ENCODE results near the gene DACT2.
"Not testable (repeated sequence)": the region's sequence is repeated elsewhere in the genome, so short reads cannot be mapped to it uniquely, and the experiment has no call there.

The DACT2 gene

GRCh38 chr6:168282985-168283685, 36.4 kb downstream of the DACT2 start:
- DNase-seq (ENCODE audit: low spot score): no peak

DNA sequence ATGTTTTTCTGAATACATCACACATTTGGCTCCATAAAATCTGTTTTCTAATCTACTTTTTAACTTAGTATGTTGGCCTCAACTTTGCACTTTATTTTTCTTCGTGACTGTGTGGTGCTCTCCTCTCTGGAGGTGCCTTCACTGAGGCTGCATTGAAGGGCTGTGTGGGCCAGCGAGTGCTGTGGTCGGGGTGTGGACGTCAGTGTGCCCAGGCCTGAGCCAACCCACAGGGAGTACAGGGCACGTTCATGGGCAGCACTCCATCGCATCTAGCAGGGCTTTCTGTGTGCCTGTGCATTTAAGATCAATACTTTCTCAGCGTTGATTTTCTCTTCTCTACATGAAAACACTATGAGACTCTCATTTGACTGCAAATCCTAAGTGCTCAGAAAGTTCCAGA, 37.8 kb downstream of the DACT2 start:
- DNase-seq (ENCODE audit: low spot score): no peak

DNA sequence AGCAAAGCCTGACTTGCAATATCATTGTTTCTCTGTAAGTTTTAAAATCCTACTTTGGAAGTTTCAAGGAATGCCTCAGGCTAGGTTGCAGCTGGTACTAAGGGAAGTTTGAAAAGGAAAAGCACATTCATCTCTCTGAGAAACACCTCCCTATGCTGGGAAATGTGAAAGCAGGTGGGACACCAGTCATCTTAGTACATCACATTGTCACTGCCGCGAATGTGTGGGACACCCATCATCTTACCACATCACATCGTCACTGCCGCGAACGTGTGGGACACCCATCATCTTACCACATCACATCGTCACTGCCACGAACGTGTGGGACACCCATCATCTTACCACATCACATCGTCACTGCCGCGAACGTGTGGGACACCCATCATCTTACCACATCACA, 38.3 kb downstream of the DACT2 start:
- DNase-seq (ENCODE audit: low spot score): not testable (repeated sequence)

- no peak for DNase-seq (ENCODE audit: low spot score)
Observed at GRCh38 chr6:168280899-168281245, 38.7 kb downstream of the DACT2 start.

DNA sequence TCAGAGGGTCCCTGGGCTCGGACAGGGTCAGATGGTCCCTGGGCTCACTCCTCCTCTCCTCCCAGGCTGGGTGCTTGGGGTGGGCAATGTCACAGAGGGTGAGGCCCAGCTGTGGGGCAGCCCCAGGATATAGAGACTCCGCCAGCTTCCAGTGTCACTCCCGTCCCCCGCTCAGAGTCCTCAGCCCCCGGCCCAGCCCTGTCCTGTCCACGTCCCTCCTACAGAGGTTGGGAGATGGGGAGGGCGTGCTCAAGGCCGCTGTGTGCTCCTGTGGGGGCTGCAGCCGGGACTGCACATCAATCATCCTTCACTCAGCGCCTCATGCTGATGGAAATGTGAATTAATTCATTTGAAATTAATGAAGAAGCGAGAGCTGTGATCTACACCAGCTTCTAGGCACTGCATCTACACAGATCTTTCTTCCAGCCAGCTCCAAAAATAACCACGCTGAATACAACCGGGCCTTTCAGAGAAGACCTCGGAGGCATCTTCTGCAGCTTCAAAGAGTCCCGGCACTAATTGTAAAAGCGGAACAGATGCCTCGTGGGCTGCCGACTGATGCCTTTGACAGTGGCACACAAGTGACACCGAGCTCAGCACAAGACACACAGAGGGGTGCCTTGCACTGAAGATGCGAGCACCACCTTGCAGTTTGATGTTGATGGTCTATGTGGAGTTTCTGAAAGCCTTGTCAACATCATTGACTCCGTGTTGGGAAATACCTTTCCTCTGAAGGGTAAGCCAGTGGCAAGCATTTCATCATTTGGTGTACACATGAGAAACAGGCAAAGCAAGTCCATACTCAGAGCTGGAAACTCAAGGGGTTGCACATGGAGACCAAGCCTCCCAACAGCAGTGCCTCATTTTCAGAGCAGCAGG, 39.3 kb downstream of the DACT2 start:
- no peak for DNase-seq (ENCODE audit: low spot score)

DNA sequence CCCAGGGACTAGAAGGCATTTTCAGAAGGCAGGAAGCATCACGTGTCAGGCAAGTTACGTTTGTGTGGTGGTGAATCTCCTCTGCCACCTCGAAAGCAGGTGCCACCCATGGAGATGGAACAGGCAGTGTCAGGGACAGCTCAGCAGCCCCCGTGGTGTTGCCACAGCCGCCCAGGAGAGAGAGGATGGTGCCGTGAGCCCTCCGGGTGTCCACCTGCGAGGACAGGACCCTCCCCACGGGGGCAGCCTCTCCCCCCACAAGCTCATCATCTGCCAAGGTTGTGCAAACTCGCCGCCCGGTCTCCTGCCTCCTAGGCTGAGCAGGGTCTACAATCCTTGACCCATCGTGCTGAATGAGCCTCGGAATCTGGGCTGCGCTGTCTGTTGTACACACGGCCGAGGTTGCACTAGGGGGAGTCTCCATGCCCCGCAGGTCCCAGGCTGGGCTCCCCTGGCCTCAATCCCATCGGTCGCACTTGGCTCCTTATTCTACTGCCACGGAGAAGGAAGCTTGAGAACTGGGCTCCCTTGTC, 40.1 kb downstream of the DACT2 start:
- no peak for DNase-seq (ENCODE audit: low spot score)

GRCh38 chr6:168278904-168279303, 40.7 kb downstream of the DACT2 start:
- DNase-seq (ENCODE audit: low spot score): no peak

- no peak for DNase-seq (ENCODE audit: low spot score)
Observed at GRCh38 chr6:168277274-168277669, 42.3 kb downstream of the DACT2 start.

DNA sequence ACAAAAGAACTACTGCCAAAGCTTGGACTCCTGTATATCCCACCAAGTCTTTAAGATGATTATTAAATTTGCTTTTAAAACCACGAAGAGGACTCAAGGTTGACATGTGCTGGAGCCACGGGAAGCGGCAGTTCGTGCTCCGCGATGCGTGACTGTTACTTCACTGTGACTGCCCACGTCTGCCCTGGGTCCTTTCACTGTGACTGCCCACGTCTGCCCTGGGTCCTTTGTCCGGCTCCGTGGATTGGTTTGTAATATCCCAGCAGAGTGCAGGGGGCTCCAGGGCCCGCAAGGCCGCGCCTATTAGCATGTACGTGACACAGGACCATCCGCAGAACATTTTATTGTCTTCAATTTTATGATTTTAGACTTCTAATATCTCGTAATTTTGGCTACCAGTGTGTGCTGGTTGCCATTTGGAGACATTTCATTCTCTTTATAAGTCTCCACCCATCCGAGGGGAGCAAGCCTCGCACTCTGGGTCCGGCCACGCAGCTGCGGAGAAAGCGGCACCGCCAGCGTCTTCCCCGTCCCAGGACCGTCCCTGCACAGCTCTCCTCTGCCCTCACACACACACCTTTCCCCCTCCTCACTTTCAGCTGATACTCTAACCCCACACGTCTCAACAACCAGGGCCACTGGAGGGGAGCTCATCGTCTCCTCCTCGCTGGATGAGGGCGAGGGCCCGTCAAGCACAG, 42.9 kb downstream of the DACT2 start:
- no peak for DNase-seq (ENCODE audit: low spot score)

DNA sequence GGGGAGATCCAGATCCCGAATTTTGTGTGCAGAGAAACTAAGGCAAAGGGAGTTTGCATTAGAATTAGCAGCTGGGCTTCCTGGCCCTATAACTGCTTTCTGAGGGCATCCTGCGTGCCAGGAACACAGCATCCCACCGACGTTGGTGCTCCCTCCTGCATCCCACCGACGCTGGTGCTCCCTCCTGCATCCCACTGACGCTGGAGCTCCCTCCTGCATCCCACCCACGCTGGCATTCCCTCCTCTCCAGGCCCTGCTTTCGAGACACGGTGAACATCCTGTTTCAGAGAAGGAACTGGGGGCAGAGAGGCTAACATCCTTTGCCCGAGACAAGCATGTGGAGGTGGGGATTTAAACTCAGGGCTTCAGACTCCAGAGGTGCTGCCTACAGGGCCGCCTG, 44.4 kb downstream of the DACT2 start:
- no peak for DNase-seq (ENCODE audit: low spot score)

GRCh38 chr6:168274037-168274952, 45.3 kb downstream of the DACT2 start:
- DNase-seq (ENCODE audit: low spot score): no peak

GRCh38 chr6:168273441-168274036, 46.0 kb downstream of the DACT2 start:
- DNase-seq (ENCODE audit: low spot score): no peak

DNA sequence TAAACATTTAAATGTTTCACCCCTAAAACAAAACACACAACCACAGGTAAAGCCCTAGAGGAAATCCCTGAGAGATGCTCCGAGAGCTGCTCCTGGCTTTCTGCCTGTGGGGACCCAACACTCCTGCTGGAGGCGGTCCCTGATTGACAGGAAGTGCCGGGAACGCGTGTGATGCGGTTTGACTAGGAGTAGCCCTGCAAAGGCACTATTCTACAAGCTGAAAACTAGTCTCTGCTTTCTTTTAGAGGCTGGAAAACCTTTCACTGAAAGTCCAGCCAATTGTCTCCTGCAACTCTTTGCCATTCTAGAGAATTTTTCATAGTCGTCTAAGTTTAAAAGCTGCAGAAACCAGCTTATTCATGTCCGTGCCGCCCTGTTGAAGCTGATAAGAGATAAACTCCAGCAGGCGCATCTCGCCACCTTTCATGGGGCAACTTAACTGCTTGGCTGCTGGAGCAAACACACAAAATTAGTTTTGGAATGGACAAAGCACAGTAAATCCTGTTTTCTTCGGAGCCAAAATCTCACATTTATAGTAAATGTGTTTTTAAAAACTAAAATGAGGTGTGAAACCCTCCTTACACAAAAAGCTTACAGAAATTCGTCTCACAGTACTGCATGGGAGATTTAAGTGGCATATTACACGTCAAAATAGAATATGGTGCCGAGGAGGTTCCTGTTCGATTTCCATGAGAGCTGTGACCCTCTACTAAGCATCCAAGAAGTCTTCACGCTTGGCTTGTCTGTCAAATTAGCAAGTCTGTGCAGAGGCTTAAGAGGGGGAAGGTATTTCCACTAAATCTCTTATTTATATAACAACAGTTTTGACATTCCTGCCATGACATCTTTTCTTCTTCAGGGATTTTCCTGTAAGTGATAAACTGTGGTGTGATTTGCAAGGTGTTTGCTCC, 46.9 kb downstream of the DACT2 start:
- DNase-seq (ENCODE audit: low spot score): no peak

DNA sequence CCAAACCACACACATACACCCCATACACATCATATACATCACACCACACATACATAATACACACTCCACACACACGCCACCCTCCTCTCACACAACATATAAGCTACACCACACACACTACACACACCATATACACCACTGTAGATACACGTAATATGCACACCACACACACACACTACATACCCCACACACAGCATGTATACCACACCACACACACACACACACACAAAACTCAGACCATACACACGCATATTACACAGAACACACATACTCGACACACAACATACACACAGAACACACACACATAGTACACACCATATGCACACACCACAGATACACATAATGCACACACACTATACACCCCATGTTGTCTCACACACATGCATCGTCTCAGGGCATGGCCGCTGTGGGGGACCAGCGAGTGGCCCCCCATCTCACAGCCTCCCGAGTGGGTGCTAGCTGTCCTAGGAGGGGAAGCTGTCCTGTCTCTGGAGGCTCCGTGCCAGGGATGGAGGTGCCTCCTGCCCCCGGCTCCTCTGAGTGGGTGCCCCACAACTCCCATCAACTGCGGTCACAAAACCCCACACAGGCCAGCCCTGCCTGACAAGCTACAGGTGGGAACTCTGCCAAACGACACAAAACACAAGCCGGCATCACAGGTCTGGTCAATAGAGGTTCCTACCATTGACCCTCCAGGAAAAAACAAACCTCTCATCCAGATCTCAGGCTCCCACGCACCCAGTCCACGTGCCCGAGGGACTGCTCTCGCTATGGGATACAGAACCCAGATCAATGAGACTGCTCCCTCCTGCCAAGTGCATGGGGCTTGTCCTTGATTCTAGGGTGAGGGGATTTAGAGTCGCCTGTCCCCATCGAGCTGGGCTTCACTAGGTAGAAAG, 49.1 kb downstream of the DACT2 start:
- no peak for DNase-seq (ENCODE audit: low spot score)

- DNase-seq (ENCODE audit: low spot score): no peak
Observed at GRCh38 chr6:168269455-168270243, 49.9 kb downstream of the DACT2 start.

DNA sequence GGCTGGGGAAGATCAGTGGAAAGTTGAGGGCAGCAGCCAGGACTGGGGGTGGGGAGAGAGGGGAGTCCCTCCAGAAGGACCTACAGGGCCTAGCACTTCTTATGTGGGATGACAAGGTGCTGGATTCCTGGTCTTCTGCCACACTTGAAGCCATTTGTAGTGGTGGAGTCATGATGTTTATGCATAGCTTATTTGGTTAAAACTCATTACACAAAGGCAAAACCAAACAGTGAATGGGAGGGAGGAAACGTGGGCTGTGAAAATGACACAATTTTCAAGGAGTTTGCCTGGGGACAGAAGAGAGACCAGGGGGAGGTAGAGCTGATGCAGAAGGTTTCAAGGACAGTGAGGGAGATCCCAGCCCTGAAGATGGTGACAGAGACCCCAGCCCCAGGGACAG, 50.8 kb downstream of the DACT2 start:
- no peak for DNase-seq (ENCODE audit: low spot score)

DNA sequence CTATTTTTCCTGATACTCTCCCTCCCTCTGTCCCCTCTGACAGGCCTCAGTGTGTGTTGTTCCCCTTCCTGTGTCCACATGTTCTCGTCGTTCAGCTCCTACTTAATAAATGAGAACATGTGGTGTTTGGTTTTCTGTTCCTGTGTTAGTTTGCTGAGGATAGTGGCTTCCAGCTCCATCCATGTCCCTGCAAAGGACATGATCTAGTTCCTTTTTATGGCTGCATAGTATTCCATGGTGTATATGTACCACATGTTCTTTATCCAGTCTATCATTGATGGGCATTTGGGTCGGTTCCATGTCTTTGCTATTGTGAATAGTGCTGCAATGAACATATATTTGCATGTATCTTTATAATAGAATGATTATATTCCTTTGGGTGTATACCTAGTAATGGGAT, 51.8 kb downstream of the DACT2 start:
- DNase-seq (ENCODE audit: low spot score): not testable (repeated sequence)

Measured in AG08395 (cell line).